Activated T-cell treated with anti-CD3 and anti-CD28 coated beads, Interleukin-2, amount 50 U/mL, for 4 hours (primary cell): ENCODE results near the gene AARS2. TPM values are rescaled to one million over a fixed set of nuclear protein-coding genes. Genes with fewer than 3 reads are reported as not detected.

ENCODE experiments used
- ATAC-seq, 2 donors: fragments of 200-7000 bp; cut with Tn5 transposase; one replicate each; pipeline ENCODE4 v1.10.0; 2021
- DNase-seq: peaks from one replicate; pipeline ENCODE4 v3.0.0-alpha.2; 2020
- H3K27me3 Mint-ChIP-seq: one replicate; pipeline ENCODE4 v1.8.0; 2021; ENCODE audit warnings: low read depth, mixed read lengths
- H3K36me3 Mint-ChIP-seq: one replicate; pipeline ENCODE4 v1.8.0; 2022; ENCODE audit warnings: mixed read lengths; ENCODE audit not compliant: insufficient read depth
- H3K4me1 Mint-ChIP-seq: one replicate; pipeline ENCODE4 v1.8.0; 2021; ENCODE audit warnings: low read depth, mixed read lengths
- H3K4me3 Mint-ChIP-seq: one replicate; pipeline ENCODE4 v1.8.0; 2021; ENCODE audit warnings: mild to moderate bottlenecking, moderate library complexity, mixed read lengths
- H3K9me3 Mint-ChIP-seq: one replicate; pipeline ENCODE4 v1.8.0; 2021; ENCODE audit warnings: mixed read lengths
- total RNA-seq, 3 donors: library from RNA; stranded (reverse); gene quantifications; one replicate each; pipeline ENCODE4 v1.2.1, GENCODE V29; 2021

The AARS2 gene
- total RNA-seq, 3 donors from 2014 or later: 29.4 to 31.5 (median 29.8) TPM

DNA sequence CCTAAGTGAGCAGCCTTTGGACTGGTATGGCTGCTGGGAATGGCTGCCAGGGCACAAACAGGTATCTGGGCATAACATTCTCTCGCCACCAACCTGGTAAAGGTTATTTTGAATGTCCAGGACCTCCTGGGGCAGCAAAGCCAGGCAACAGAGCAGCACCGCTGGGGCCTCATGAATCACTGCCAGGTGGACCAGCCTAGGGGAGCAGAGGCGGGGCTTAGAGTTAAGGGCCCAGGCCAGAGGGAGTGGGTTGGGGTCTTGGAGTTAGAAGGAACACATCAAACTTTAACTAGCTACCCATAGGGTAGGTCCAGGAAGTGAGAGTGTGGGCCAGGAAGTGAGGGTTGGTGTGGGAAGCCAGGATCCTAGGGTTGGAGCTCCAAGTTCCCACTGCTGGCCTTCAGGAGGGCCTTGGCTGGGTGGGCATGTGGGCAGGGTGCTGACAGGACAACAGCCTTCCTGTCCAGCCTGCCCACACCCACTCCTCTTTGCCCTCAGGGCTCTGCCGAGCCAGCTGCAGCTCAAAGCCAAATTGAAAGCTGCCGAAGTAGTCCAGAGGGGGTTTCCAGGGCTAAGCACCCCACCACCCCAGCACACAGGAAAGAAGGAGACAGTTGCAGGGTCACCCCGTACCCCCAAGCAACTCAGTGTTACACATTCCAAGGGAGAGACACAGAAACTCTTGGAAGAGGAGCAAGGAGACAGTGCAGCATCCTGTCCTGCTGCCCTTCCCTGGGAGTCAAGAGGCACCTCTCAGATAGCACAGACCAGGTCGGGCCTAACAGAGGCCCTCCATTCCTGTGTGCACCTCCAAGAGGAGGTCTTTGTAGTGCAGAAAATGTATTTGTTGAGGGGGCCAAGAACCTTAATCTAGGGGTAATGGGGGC is 50.4 kb downstream of the AARS2 start:
- Mint-ChIP-seq H3K4me3 (peak overlapping the region; percentile 98), H3K9me3 (no peaks in the 10 kb centered on the region), H3K27me3 (no peaks in the 10 kb centered on the region), H3K4me1 (peaks cover 49% of the 10 kb centered on the region), H3K36me3 (peaks cover 29% of the 10 kb centered on the region)
- DNase-seq (no peak), ATAC-seq (peak; percentile 0 to 1)

DNA sequence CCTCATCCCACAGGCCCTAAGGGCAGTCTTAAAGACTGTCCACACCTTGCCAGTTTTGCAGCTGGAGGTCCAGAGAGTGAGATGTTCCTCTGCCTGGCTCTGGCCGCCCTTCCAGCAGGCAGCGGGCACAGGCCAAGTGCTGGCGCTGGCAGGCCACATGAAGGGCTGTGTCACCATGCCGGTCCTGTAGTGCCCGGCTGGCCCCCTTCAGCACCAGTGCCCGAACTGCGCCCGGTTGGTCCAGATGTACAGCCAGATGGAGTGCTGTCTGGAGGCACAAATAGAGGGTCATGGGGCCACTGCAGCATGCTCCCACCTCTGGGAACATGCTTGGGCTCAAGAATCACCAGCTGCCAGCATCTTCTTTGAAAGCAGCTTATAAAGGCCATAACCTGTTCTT is 51.6 kb downstream of the AARS2 start:
- no peak overlapping the region for H3K4me3 Mint-ChIP-seq
- peaks cover 49% of the 10 kb centered on the region for H3K4me1 Mint-ChIP-seq
- H3K9me3 Mint-ChIP-seq: no peaks in the 10 kb centered on the region
- DNase-seq (no peak), ATAC-seq (no peak)
- peaks cover 30% of the 10 kb centered on the region for H3K36me3 Mint-ChIP-seq
- no peaks in the 10 kb centered on the region for H3K27me3 Mint-ChIP-seq

DNA sequence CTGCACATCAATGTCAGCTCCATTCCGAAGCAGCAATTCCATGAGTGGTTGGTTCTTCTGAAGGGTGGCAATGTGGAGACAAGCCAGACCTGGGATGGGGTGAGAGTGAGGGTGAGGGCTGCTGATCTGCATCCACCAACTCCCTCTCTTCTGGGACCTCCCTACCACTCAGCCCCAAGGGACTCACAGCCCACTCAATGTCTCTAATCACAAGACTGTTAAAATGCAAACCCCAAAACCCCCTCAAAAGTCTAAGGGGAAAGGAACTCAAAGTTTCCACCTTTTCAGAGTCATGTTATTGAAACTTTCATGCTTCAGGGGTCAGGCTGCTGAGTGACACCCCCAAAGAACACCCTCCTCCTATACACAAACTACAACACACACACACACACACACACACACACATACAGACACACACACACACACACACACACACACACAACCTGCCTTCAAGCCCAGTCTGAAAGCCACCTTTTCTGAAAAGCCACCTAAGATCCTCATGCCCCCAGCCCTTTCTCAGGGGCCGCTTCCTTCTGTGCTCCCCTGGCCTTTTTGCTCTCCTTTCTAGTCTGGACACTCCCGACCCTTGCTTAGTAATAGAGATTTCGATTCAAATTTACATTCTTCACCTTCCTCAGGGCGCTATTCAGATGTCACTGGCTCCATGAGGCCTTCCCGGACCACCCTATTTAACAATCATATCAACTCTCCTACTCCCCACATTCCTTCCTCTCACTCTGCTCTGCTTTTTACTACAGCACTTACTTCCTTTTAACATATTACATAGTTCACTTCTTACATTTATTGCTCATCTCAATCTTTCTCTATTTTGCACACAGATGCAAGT is 52.5 kb downstream of the AARS2 start:
- no peak for DNase-seq
- H3K4me3 Mint-ChIP-seq: peak overlapping the region; percentile 2
- no peak for ATAC-seq
- H3K27me3 Mint-ChIP-seq: no peaks in the 10 kb centered on the region
- no peaks in the 10 kb centered on the region for H3K9me3 Mint-ChIP-seq
- H3K4me1 Mint-ChIP-seq: peaks cover 51% of the 10 kb centered on the region
- H3K36me3 Mint-ChIP-seq: peaks cover 30% of the 10 kb centered on the region

DNA sequence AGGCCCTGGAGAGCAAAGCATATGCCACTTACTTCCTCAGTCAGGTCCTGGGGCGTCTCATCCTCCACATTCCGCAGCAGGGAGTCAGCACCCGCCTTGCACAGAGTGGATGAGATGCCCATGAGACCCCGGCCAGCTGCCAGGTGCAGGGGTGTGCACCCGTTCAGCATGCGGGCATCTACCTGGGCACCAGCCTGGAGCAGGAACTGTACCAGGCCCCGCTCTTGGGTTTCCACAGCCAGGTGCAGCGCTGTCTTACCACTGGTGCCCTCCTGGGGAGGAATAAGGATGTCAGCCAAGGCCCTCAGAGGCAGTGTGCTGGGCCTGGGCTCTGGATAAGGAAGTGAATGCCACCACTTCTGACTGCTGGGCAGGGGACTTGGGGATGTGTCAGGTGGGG is 53.1 kb downstream of the AARS2 start:
- Mint-ChIP-seq H3K9me3 (no peaks in the 10 kb centered on the region), H3K4me1 (peaks cover 58% of the 10 kb centered on the region), H3K36me3 (peaks cover 30% of the 10 kb centered on the region), H3K27me3 (no peaks in the 10 kb centered on the region), H3K4me3 (no peak overlapping the region)
- DNase-seq (no peak), ATAC-seq (no peak)

DNA sequence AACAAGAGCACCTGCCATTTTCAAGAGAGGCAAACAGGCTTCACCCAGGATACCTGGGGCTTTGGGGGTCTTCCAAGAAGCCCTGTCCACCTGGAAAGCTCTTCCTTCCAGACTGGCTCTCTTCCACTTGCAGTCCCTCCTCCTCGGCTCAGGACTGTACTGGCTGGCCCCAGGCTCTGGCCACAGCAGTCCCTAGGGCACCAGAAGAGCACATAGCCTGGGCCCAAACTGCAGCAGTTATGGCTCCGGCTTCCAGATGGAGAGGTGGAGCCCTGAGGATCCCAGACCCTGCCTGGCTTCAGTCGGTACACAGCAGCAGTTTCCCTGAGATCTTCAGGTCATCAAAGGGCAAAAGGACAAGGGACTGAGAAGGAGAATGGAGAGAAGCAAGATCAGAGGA is 54.2 kb downstream of the AARS2 start:
- ATAC-seq (no peak), DNase-seq (no peak)
- Mint-ChIP-seq H3K4me3 (peak overlapping the region; percentile 86), H3K36me3 (peaks cover 40% of the 10 kb centered on the region), H3K9me3 (no peaks in the 10 kb centered on the region), H3K4me1 (peaks cover 65% of the 10 kb centered on the region), H3K27me3 (no peaks in the 10 kb centered on the region)

DNA sequence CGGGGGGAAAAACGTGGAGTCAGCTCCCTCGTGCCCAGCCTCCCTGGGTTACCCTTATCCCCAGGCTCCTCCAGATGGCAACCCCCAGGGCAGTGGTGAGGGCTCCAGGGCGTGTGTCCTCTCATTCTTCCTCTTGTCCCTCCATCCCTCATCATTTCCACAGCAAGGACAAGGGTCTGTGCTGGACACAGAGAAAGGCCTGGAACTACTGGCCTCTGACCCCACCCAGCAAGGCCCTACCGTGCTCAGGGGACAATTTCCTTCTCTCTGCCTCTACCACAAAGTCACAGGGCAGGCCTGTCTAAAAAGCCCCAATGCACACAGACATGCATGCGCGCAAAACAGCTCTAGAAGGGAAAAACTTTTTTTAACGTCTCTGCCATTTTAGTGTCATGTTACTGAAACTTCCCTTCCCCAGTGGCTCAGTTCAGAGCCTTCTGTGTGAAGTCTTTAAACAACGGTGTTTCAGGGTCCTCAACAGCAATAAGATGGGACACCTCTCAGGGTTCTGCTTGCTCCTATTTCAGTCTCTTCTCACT is 54.8 kb downstream of the AARS2 start:
- Mint-ChIP-seq H3K9me3 (no peaks in the 10 kb centered on the region), H3K4me1 (peaks cover 69% of the 10 kb centered on the region), H3K36me3 (peaks cover 45% of the 10 kb centered on the region), H3K4me3 (peak overlapping the region; percentile 86), H3K27me3 (no peaks in the 10 kb centered on the region)
- ATAC-seq (no peak), DNase-seq (no peak)

- Mint-ChIP-seq H3K9me3 (no peaks in the 10 kb centered on the region), H3K4me3 (peak overlapping the region; percentile 86), H3K27me3 (no peaks in the 10 kb centered on the region), H3K4me1 (peaks cover 69% of the 10 kb centered on the region), H3K36me3 (peaks cover 50% of the 10 kb centered on the region)
- no peak for ATAC-seq
- no peak for DNase-seq
These were observed 55.3 kb downstream of the AARS2 start for GRCh38 chr6:44257753-44258324.

DNA sequence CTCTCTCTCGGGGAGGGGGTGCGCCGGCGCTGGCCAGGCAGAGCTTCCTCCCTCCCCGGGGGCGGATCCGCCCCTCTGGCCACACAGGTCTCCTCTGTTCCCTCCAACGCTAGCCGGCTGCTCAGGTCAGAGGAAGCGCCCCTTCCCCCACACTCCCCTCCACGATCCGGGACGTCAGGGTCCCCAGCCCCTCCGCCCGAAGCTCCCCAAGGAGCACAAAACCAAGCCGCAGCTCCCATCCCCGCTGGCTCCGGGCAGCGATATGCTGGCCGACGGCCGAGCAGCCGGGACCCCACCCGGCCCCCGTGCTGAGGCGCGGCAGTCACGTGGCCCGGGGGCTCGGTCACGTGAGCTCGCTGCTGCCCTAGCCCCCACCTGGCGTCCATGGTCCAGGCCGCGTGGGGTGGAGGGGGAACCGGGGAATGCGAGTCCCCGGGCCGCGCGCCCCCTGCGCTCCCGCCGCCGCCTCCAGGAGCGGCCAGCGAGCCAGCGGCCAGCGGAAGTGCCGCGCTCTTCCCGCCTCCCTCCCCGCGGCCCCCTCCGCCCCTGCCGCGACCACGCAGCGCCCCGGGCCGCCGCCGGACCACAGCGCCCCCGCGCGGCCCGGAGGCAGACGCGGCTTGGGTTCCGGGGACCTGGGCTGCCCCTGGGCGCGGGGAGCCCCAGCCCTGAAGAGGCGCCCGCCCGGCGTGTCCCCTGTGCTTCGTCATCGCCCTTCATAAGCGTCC is 56.0 kb downstream of the AARS2 start, which contains the start of gene SLC35B2:
Gene SLC35B2, minus strand, starts transcription at position 504 of the 728 bp plus-strand sequence. Its CDS starts 118 bp downstream, at position 386.
- Mint-ChIP-seq H3K9me3 (no peaks in the 10 kb centered on the region), H3K4me3 (peak within 1 kb of the TSS; percentile 94), H3K4me1 (peaks cover 69% of the 10 kb centered on the region), H3K36me3 (peaks cover 54% of the 10 kb centered on the region), H3K27me3 (no peaks in the 10 kb centered on the region)
- ATAC-seq (peak; percentile 53 to 60), DNase-seq (peak; percentile 56)

- DNase-seq (no peak), ATAC-seq (peak; percentile 7 to 11)
- H3K4me1 Mint-ChIP-seq: peaks cover 69% of the 10 kb centered on the region
- H3K36me3 Mint-ChIP-seq: peaks cover 58% of the 10 kb centered on the region
- peak overlapping the region; percentile 94 for H3K4me3 Mint-ChIP-seq
- no peaks in the 10 kb centered on the region for H3K9me3 Mint-ChIP-seq
- no peaks in the 10 kb centered on the region for H3K27me3 Mint-ChIP-seq
These were observed 56.4 kb downstream of the AARS2 start for GRCh38 chr6:44256775-44257024.

GRCh38 chr6:44255871-44256774 is 57.0 kb downstream of the AARS2 start:
- peak overlapping the region; percentile 94 for H3K4me3 Mint-ChIP-seq
- ATAC-seq: peak; percentile 14 to 22
- no peaks in the 10 kb centered on the region for H3K9me3 Mint-ChIP-seq
- peaks cover 71% of the 10 kb centered on the region for H3K4me1 Mint-ChIP-seq
- H3K27me3 Mint-ChIP-seq: no peaks in the 10 kb centered on the region
- H3K36me3 Mint-ChIP-seq: peaks cover 63% of the 10 kb centered on the region
- DNase-seq: peak; percentile 21

- H3K27me3 Mint-ChIP-seq: no peaks in the 10 kb centered on the region
- H3K36me3 Mint-ChIP-seq: peaks cover 64% of the 10 kb centered on the region
- H3K4me3 Mint-ChIP-seq: peak overlapping the region; percentile 94
- ATAC-seq: peak; percentile 11 to 22
- peak; percentile 18 for DNase-seq
- H3K4me1 Mint-ChIP-seq: peaks cover 76% of the 10 kb centered on the region
- H3K9me3 Mint-ChIP-seq: no peaks in the 10 kb centered on the region
These were observed 57.9 kb downstream of the AARS2 start for GRCh38 chr6:44255105-44255808.

DNA sequence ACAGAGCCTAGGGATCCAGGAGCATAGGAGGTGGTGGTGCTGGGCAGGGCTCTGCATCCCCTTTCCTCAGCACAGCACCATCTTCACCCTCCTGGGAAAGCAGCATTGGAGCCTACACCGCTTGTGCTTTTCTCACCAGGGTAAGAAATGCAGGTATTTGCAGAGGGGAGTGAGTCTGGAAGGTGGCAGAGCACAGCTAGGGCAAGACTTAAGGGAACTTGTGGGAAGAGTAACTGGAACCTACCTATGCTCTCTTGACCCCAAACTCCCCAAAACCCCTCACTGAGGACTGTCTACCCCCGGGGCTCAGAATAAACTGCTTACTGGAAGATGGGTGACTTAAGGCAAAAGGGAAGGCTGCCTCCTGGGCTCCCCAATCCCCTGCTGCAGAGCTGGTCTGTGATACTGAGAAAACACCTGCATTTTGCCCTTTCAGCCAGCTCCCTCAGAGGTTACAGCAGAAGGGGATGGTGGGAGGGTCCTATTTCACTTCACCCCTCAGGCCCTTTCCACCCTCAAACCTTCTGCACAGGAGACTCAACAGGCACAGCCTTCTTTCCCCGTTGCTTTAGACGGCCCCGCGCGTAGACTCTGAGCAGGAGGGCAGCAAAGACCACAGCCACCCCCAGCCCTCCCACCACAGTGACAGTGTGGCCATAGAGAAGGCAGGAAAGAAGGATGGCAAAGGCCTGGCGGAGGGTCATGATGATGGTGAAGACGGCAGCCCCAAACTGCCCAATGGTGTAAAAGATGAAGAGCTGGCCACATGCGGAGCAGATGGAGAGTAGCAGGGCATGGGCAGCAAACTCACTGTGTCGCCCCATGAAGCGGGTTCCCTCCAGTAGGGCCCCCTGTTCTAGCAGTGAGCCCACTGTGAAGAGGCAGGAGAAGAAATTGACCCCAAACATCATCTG is 58.7 kb downstream of the AARS2 start:
- no peaks in the 10 kb centered on the region for H3K27me3 Mint-ChIP-seq
- DNase-seq: no peak
- H3K9me3 Mint-ChIP-seq: no peaks in the 10 kb centered on the region
- H3K36me3 Mint-ChIP-seq: peaks cover 66% of the 10 kb centered on the region
- peaks cover 83% of the 10 kb centered on the region for H3K4me1 Mint-ChIP-seq
- ATAC-seq: peak; percentile 5 to 7
- peak overlapping the region; percentile 94 for H3K4me3 Mint-ChIP-seq
